IMR-90 (cell line): ENCODE measurements around the gene CASP7. TPM values are rescaled to one million over a fixed set of nuclear protein-coding genes. Genes with fewer than 3 reads are reported as not detected.

Source experiments
- ATAC-seq: fragments of 200-7000 bp; cut with Tn5 transposase; 2 replicates; pipeline ENCODE4 v1.9.1; 2020; ENCODE audit warnings: low read depth, mild to moderate bottlenecking, moderate library complexity
- BruUV-seq: library from RNA; stranded (reverse); fragments of 400-500 nt; replicated peaks from 2 replicates; lab custom pipeline; 2021; lab: Mats Ljungman, UMichigan
- CTCF ChIA-PET: fragments of 300-600 bp; formaldehyde crosslinking; extraction: SDS; loops from one replicate; lab custom pipeline; 2021; ENCODE audit warnings: antibody characterized with exemption; lab: Yijun Ruan, JAX
- POLR2A ChIA-PET: fragments of 300-600 bp; sonication (Branson Sonifier 250); formaldehyde crosslinking; loops from one replicate; lab custom pipeline; 2022; ENCODE audit warnings: antibody characterized with exemption; ENCODE audit not compliant: unreplicated experiment; lab: Charles Lee
- DNase-seq: peaks from one replicate; pipeline ENCODE4 v3.0.0; 2013
- H2AFZ ChIP-seq: replicated peaks from 2 replicates; pipeline ENCODE3; 2013; ENCODE audit warnings: low read length, mild to moderate bottlenecking; ENCODE audit not compliant: poor library complexity
- H2AK5ac ChIP-seq: 2 replicates; pipeline ENCODE4 v1.6.1; 2013; ENCODE audit warnings: low read depth, low read length, inconsistent platforms
- H2AK9ac ChIP-seq: replicated peaks from 2 replicates; pipeline ENCODE3; 2013; ENCODE audit warnings: mild to moderate bottlenecking, low read depth, low read length, moderate library complexity; ENCODE audit not compliant: poor library complexity
- H2BK120ac ChIP-seq: 2 replicates; pipeline ENCODE4 v1.6.1; 2013; ENCODE audit warnings: low read depth, low read length, inconsistent platforms
- H2BK15ac ChIP-seq: 3 replicates; pipeline ENCODE4 v1.6.1; 2013; ENCODE audit warnings: low read depth, low read length, inconsistent platforms
- H2BK20ac ChIP-seq: 2 replicates; pipeline ENCODE4 v1.6.1; 2013; ENCODE audit warnings: low read depth, mild to moderate bottlenecking, inconsistent platforms, low read length, moderate library complexity
- H2BK5ac ChIP-seq: 2 replicates; pipeline ENCODE4 v1.6.1; 2013; ENCODE audit warnings: mild to moderate bottlenecking, low read depth, low read length, inconsistent platforms; ENCODE audit not compliant: poor library complexity, severe bottlenecking
- H3K14ac ChIP-seq: replicated peaks from 2 replicates; pipeline ENCODE4 v1.6.1; 2013; ENCODE audit warnings: low read depth, low read length, inconsistent platforms
- H3K18ac ChIP-seq: 2 replicates; pipeline ENCODE4 v1.6.1; 2013; ENCODE audit warnings: low read depth, low read length, control low read depth
- H3K23ac ChIP-seq: 2 replicates; pipeline ENCODE4 v1.6.1; 2013; ENCODE audit warnings: low read depth, low read length, inconsistent platforms
- H3K27ac ChIP-seq: 2 replicates; pipeline ENCODE4 v1.5.1; 2013; ENCODE audit warnings: mild to moderate bottlenecking, control low read depth, low read length; ENCODE audit not compliant: insufficient read depth
- H3K27me3 ChIP-seq: 2 replicates; pipeline ENCODE4 v1.6.1; 2013; ENCODE audit warnings: low read length; ENCODE audit not compliant: control insufficient read depth, insufficient read depth
- H3K36me3 ChIP-seq: 2 replicates; pipeline ENCODE4 v1.6.1; 2013; ENCODE audit warnings: low read length, mixed read lengths; ENCODE audit not compliant: control insufficient read depth, insufficient read depth
- H3K4ac ChIP-seq: 2 replicates; pipeline ENCODE4 v1.6.1; 2013; ENCODE audit warnings: low read depth, low read length, inconsistent platforms
- H3K4me1 ChIP-seq: 2 replicates; pipeline ENCODE4 v1.6.1; 2013; ENCODE audit warnings: low read length, mixed read lengths; ENCODE audit not compliant: control insufficient read depth, insufficient read depth
- H3K4me2 ChIP-seq: 2 replicates; pipeline ENCODE4 v1.6.1; 2013; ENCODE audit warnings: low read depth, mild to moderate bottlenecking, control low read depth, low read length, moderate library complexity
- H3K4me3 ChIP-seq: 2 replicates; pipeline ENCODE4 v1.5.1; 2013; ENCODE audit warnings: low read depth, mild to moderate bottlenecking, control low read depth, low read length, moderate library complexity; ENCODE audit not compliant: insufficient read depth
- H3K56ac ChIP-seq: 2 replicates; pipeline ENCODE4 v1.6.1; 2013; ENCODE audit warnings: low read length, inconsistent platforms; ENCODE audit not compliant: insufficient read depth; ENCODE audit errors: extremely low read depth
- H3K79me1 ChIP-seq, 2 experiments: 2 replicates each; pipeline ENCODE4 v1.6.1; 2013; ENCODE audit warnings: low read length in 2 of 2, inconsistent platforms in 1 of 2, low read depth in 1 of 2
- H3K9ac ChIP-seq: 2 replicates; pipeline ENCODE4 v1.6.1; 2013; ENCODE audit warnings: low read depth, low read length, control low read depth
- H3K9me1 ChIP-seq: 2 replicates; pipeline ENCODE4 v1.6.1; 2013; ENCODE audit warnings: low read length, inconsistent platforms; ENCODE audit not compliant: insufficient read depth
- H3K9me3 ChIP-seq: 2 replicates; pipeline ENCODE4 v1.6.1; 2013; ENCODE audit warnings: low read length; ENCODE audit not compliant: control insufficient read depth, insufficient read depth
- H4K20me1 ChIP-seq: 2 replicates; pipeline ENCODE4 v1.6.1; 2013; ENCODE audit warnings: low read length, inconsistent platforms; ENCODE audit not compliant: insufficient read depth
- H4K5ac ChIP-seq: 2 replicates; pipeline ENCODE4 v1.6.1; 2013; ENCODE audit warnings: mild to moderate bottlenecking, low read depth, low read length, control low read depth
- H4K8ac ChIP-seq, 2 experiments: 2 replicates each; pipeline ENCODE4 v1.6.1; 2013; ENCODE audit warnings: low read depth in 2 of 2, low read length in 2 of 2, control low read depth in 1 of 2, inconsistent platforms in 1 of 2
- H4K91ac ChIP-seq: 2 replicates; pipeline ENCODE4 v1.6.1; 2013; ENCODE audit warnings: low read depth, low read length, inconsistent platforms; ENCODE audit not compliant: insufficient read depth
- FOS ChIP-seq: fragments of 150-350 bp; IDR thresholded peaks from 2 replicates; pipeline ENCODE4 v1.6.1; 2016; ENCODE audit warnings: low read depth, low read length
- MAFK ChIP-seq: IDR thresholded peaks from 2 replicates; pipeline ENCODE4 v1.6.1; 2012; ENCODE audit warnings: low read depth, low read length, improper control_type of control experiment
- MAZ ChIP-seq: IDR thresholded peaks from 2 replicates; pipeline ENCODE4 v1.6.1; 2012; ENCODE audit warnings: low read depth, mild to moderate bottlenecking, low read length, improper control_type of control experiment, moderate library complexity, borderline replicate concordance
- NFE2L2 ChIP-seq: fragments of 150-350 bp; IDR thresholded peaks from 2 replicates; pipeline ENCODE4 v1.6.1; 2016; ENCODE audit warnings: low read depth, mild to moderate bottlenecking, low read length
- RAD21 ChIP-seq: IDR thresholded peaks from 2 replicates; pipeline ENCODE4 v1.6.1; 2012; ENCODE audit warnings: low read length, improper control_type of control experiment
- WGBS, 2 experiments: methylation state at CpG; one replicate each; pipeline versions ENCODE4 v1.1.5 to v1.1.7; 2013; ENCODE audit warnings: missing lambda C conversion rate in 2 of 2; ENCODE audit not compliant: insufficient read length in 1 of 2; ENCODE audit errors: extremely low coverage in 2 of 2; 5-methylcytosine and 5-hydroxymethylcytosine counted together
- dilution Hi-C: fragments of 300-500 bp; cut with HindIII; formaldehyde crosslinking; loops from one replicate; pipeline ENCODE4 v1.14.3; 2018; ENCODE audit warnings: low sequenced_read_pairs; ENCODE audit not compliant: unreplicated experiment
- in situ Hi-C: fragments of 300-500 bp; cut with MboI; formaldehyde crosslinking; loops from 3 replicates; pipeline ENCODE4 v1.14.3; 2019; ENCODE audit warnings: low sequenced_read_pairs, inconsistent platforms, mixed read lengths
- intact Hi-C: fragments of 100-400 bp; cut with micrococcal nuclease; formaldehyde crosslinking; loops from 2 replicates; pipeline ENCODE4 v1.10.0; 2022
- polyA plus RNA-seq, 3 experiments: library from polyadenylated mRNA; depleted of rRNA; stranded (reverse); fragments of >200 nt; gene quantifications; 2 replicates each; pipeline ENCODE4 v1.2.3, GENCODE V29; 2012; ENCODE audit warnings: low replicate concordance in 1 of 3
- total RNA-seq: library from RNA; depleted of rRNA; stranded (reverse); fragments of >200 nt; gene quantifications from 2 replicates; pipeline ENCODE4 v1.2.3, GENCODE V29; 2012

Gene CASP7
- total and polyA plus RNA-seq, 2 of the 4 experiments (the other 2 are of a cell fraction): 15.1 to 16.7 TPM

DNA sequence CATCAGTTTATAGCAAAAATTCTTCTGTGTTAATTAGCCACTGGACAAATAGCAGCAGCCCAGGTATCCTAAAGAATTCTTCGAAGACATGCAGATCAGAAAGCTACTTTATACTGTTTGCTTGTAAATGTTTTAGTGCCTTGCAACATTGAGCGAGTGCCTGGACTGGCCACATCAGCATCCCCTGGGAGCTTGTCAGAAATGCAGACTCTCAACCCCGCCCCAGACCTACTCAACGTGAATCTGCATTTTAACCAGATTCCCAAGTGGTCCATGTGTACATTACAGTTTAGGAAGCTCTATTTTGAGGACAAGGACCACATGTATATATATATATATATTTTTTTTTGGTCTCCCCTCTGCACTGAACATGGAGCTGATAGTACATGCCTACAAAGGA lies 53.3 kb downstream of the CASP7 start:
- in situ Hi-C loops (no loop called here), dilution Hi-C loops (no loop called here), intact Hi-C loops (no loop called here)
- no peak overlapping the region for H2BK15ac ChIP-seq
- no CpG with 5 or more reads among the region's 4 CpGs for WGBS, 2 experiments
- ATAC-seq (no peak), DNase-seq (no peak)
- no peak overlapping the region for H4K91ac ChIP-seq
- no peak overlapping the region for H3K23ac ChIP-seq
- H3K9me1 ChIP-seq: no peaks in the 10 kb centered on the region
- no peak overlapping the region for H3K9ac ChIP-seq
- no peak overlapping the region for H4K8ac ChIP-seq
- H4K20me1 ChIP-seq: no peaks in the 10 kb centered on the region
- H2AFZ ChIP-seq: no peak overlapping the region
- H3K36me3 ChIP-seq: peaks cover 13% of the 10 kb centered on the region
- no peak overlapping the region for H3K4me2 ChIP-seq
- no peak overlapping the region for H2BK120ac ChIP-seq
- no peak overlapping the region for H3K4ac ChIP-seq
- no peak overlapping the region for H2BK20ac ChIP-seq
- no peak overlapping the region for H2BK5ac ChIP-seq
- no peak overlapping the region for H3K18ac ChIP-seq
- POLR2A ChIA-PET: no interaction called here
- no peak overlapping the region for H3K27ac ChIP-seq
- H3K27me3 ChIP-seq: no peaks in the 10 kb centered on the region
- no TSS peak for BruUV-seq
- no peaks in the 10 kb centered on the region for H3K9me3 ChIP-seq
- no peak overlapping the region for H2AK5ac ChIP-seq
- no peak overlapping the region for H3K4me3 ChIP-seq
- TF ChIP-seq NFE2L2 (no peak), RAD21 (no peak), MAZ (no peak), FOS (no peak), MAFK (no peak)
- H3K56ac ChIP-seq: no peak overlapping the region
- H3K79me1 ChIP-seq: no peaks in the 10 kb centered on the region
- no peaks in the 10 kb centered on the region for H3K4me1 ChIP-seq
- CTCF ChIA-PET: interaction anchor here (0.6 to 1.7 kb wide), 2 partner anchors 14 to 276 kb away, joined by 3 to 5 read pairs; no protein-coding TSS in a partner anchor
- H2AK9ac ChIP-seq: no peak overlapping the region
- H3K14ac ChIP-seq: no peak overlapping the region
- no peak overlapping the region for H4K5ac ChIP-seq
